ENCODE results near the gene FAM169A.

DNA sequence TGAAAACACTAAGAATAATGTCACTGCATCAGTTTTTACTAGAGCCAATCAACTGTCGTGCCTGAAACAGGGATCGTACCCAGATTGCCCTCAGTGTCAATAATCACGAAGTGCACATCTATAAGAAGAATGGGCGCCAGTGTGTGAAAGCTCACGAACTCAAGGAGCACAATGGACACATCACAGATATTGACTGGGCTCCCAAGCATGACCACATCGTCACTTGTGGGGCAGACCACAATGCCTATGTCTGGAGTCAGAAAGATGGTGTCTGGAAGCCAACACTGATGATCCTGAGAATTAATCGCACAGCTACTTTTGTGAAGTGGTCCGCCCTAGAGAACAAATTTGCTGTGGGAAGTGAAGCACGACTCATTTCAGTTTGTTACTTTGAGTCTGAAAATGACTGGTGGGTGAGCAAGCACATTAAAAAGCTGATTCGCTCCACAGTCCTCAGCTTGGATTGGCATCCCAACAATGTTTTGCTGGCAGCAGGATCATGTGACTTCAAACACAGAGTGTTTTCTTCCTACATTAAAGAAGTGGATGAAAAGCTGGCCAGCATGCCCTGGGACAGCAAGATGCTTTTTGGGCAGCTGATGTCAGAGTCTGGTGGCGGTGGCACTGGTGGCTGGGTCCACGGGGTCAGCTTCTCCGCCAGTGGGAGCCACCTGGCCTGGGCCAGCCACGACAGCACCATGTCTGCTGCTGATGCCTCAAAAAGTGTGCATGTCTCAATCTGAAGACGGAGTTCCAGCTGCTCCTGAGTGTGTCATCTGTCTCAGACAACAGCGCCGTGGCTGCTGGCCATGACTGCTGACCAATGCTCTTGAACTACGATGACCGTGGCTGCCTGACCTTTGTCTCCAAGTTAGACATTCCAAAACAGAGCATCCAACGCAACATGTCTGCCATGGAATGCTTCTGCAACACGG lies 66.9 kb downstream of the FAM169A start:
- TF ChIP-seq RARB (CRISPR knock-in tag; IDR thresholded peaks at IDR 0.05) (no peak), ZFP3 (CRISPR knock-in tag; IDR thresholded peaks at IDR 0.05) (no peak), ZNF70 (CRISPR knock-in tag; IDR thresholded peaks at IDR 0.05) (no peak), ZFP30 (CRISPR knock-in tag; IDR thresholded peaks at IDR 0.05) (no peak), ESRRG (CRISPR knock-in tag; IDR thresholded peaks at IDR 0.05) (no peak), ISL1 (CRISPR knock-in tag; IDR thresholded peaks at IDR 0.05) (no peak), TOX (CRISPR knock-in tag; IDR thresholded peaks at IDR 0.05; ENCODE audit: borderline replicate concordance) (no peak), OSR1 (CRISPR knock-in tag; IDR thresholded peaks at IDR 0.05) (no peak), ARNTL (CRISPR knock-in tag; IDR thresholded peaks at IDR 0.05; ENCODE audit: borderline replicate concordance, low read depth) (no peak)
- TF ChIP-seq, protein P1, sequence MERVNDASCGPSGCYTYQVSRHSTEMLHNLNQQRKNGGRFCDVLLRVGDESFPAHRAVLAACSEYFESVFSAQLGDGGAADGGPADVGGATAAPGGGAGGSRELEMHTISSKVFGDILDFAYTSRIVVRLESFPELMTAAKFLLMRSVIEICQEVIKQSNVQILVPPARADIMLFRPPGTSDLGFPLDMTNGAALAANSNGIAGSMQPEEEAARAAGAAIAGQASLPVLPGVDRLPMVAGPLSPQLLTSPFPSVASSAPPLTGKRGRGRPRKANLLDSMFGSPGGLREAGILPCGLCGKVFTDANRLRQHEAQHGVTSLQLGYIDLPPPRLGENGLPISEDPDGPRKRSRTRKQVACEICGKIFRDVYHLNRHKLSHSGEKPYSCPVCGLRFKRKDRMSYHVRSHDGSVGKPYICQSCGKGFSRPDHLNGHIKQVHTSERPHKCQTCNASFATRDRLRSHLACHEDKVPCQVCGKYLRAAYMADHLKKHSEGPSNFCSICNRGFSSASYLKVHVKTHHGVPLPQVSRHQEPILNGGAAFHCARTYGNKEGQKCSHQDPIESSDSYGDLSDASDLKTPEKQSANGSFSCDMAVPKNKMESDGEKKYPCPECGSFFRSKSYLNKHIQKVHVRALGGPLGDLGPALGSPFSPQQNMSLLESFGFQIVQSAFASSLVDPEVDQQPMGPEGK (CRISPR knock-in tag; IDR thresholded peaks at IDR 0.05; ENCODE audit: borderline replicate concordance), result no peak

All from SK-N-SH treated with all-trans-retinoic acid at 6 μM for 48 hours (cell line).